NB4 (cell line): Measurements from ENCODE around the gene SKAP1.
A peak's percentile ranks its signal among the peaks of the same experiment; 100 is the strongest.
"Not testable (repeated sequence)": the region's sequence is repeated elsewhere in the genome, so short reads cannot be mapped to it uniquely, and the experiment has no call there.

Experiments
- DNase-seq: peaks from one replicate; pipeline ENCODE4 v3.0.0; 2010; ENCODE audit warnings: low read depth
- H3K4me3 ChIP-seq: one replicate; pipeline ENCODE4 v1.5.1; 2011; ENCODE audit warnings: mild to moderate bottlenecking, low read depth, low read length, moderate library complexity
- CTCF ChIP-seq: IDR thresholded peaks from one replicate; pipeline ENCODE4 v1.5.1; 2012; ENCODE audit warnings: low read depth, low read length
- MAX ChIP-seq: IDR thresholded peaks from 2 replicates; pipeline ENCODE4 v1.6.1; 2011; ENCODE audit warnings: low read depth, low read length
- MYC ChIP-seq: IDR thresholded peaks from 2 replicates; pipeline ENCODE4 v1.6.1; 2011; ENCODE audit warnings: low read depth, low read length
- POLR2A ChIP-seq: IDR thresholded peaks from 2 replicates; pipeline ENCODE4 v1.6.1; 2011; ENCODE audit warnings: mild to moderate bottlenecking; ENCODE audit not compliant: insufficient read length; ENCODE audit errors: extremely low read depth

Gene SKAP1

GRCh38 chr17:48246612-48247011 is 183.4 kb downstream of the SKAP1 start:
- no peak for TF ChIP-seq CTCF
- no peak for TF ChIP-seq MYC
- TF ChIP-seq MAX: no peak
- H3K4me3 ChIP-seq: no peak overlapping the region
- DNase-seq: no peak

- not testable (repeated sequence) for H3K4me3 ChIP-seq, DNase-seq
These were observed 184.5 kb downstream of the SKAP1 start for GRCh38 chr17:48245465-48246033.

GRCh38 chr17:48244814-48245213 is 185.2 kb downstream of the SKAP1 start:
- DNase-seq: no peak
- TF ChIP-seq CTCF (no peak), MAX (no peak), MYC (no peak), POLR2A (no peak)
- no peak overlapping the region for H3K4me3 ChIP-seq

GRCh38 chr17:48244121-48244711 is 185.8 kb downstream of the SKAP1 start:
- DNase-seq: peak; percentile 38
- TF ChIP-seq MAX (no peak), CTCF (no peak), POLR2A (no peak), MYC (no peak)
- no peak overlapping the region for H3K4me3 ChIP-seq

DNA sequence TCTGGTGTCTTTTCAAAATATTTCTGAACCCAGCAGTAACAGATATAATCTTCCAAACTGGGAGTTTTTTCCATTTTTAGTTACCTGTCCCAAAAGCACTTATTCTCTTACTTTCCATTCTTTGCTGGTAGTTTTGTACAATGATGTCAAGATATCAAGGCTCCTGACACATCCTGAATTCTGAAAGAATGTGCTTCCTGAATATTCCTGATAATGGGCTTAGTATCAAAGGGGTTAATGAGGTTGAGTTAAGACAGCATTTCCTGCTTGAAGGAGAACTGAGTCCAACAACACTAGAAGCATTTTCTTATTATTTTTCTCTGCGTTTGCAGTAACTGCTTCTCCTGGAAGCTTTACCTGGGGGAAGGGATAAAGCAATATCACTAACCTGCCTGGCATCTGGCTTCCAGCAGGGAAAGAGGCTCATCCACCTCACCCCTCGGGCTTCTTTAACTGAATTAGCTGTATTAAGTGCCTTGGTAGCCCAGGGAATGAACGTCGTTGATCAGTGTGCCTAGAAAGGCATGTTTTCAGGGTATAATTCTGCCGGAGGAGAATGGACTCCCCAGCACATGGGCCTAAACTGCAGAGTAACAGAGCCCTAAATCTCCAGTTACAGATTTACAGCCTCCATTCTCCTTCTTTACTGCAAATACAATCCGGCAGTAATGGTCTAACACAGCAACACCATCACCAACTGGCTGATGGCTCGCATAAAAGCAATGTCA is 188.1 kb downstream of the SKAP1 start:
- no peak for DNase-seq
- TF ChIP-seq CTCF (no peak), MAX (no peak), MYC (no peak), POLR2A (no peak)
- no peak overlapping the region for H3K4me3 ChIP-seq

DNA sequence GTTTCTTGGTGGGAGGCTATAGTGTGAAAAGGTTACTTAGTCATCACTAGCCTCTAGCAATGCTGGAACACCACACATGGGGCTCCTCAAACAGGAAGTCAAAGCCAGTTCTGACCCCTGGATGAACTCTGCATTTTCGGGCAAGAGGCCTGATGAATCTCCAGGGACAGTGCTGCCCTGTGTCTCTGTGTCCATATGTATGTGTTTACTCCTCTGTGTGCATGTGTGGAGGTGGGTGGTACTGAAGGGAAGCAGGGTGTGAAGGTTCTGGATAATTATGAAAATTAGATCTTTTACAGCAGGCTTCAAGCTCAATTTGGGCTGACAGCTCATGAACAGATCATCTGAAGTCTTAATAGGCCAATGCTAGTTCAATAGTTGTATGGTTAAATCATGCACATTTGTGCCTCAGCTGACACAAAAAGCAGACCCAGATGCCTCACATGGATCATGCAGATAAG is 188.9 kb downstream of the SKAP1 start:
- H3K4me3 ChIP-seq: no peak overlapping the region
- TF ChIP-seq MAX (peak; percentile 46; the same call in 1 of the 2 replicates), CTCF (no peak), MYC (0 out of 2 replicates have a peak, but pooled peaks have one; percentile 20), POLR2A (no peak)
- peak; percentile 88 for DNase-seq
